GM23338 (cell line): Measurements from ENCODE around the gene STX4. TPM values are rescaled to one million over a fixed set of nuclear protein-coding genes. Genes with fewer than 3 reads are reported as not detected.

Experiments used
- ATAC-seq: fragments of 200-7000 bp; cut with Tn5 transposase; 3 replicates; pipeline ENCODE4 v1.9.1; 2020
- DNase-seq: peaks from one replicate; pipeline ENCODE4 v3.0.0-alpha.2; 2015; ENCODE audit warnings: low spot score
- H2AFZ ChIP-seq: fragments of 200-600 bp; sonication (generic); 2 replicates; pipeline ENCODE4 v1.8.0; 2016; ENCODE audit warnings: antibody characterized with exemption, mild to moderate bottlenecking, moderate library complexity
- H3F3A ChIP-seq: fragments of 200-600 bp; sonication (generic); replicated peaks from 2 replicates; pipeline ENCODE4 v1.8.0; 2017; ENCODE audit warnings: antibody characterized with exemption, mixed run types, low read depth
- H3K27ac ChIP-seq: fragments of 200-600 bp; sonication (generic); 2 replicates; pipeline ENCODE4 v1.6.1; 2016; ENCODE audit warnings: low read depth
- H3K27me3 ChIP-seq: fragments of 200-600 bp; sonication (generic); 2 replicates; pipeline ENCODE4 v1.8.0; 2016; ENCODE audit warnings: mild to moderate bottlenecking, mixed run types, moderate library complexity; ENCODE audit not compliant: insufficient read depth
- H3K36me3 ChIP-seq: fragments of 200-600 bp; sonication (generic); 2 replicates; pipeline ENCODE4 v1.8.0; 2016; ENCODE audit warnings: mild to moderate bottlenecking; ENCODE audit not compliant: insufficient read depth
- H3K4me1 ChIP-seq: fragments of 200-600 bp; sonication (generic); 2 replicates; pipeline ENCODE4 v1.8.0; 2016; ENCODE audit warnings: mild to moderate bottlenecking, moderate library complexity; ENCODE audit not compliant: insufficient read depth
- H3K4me2 ChIP-seq: fragments of 200-600 bp; sonication (generic); 2 replicates; pipeline ENCODE4 v1.7.1; 2017; ENCODE audit warnings: mixed run types
- H3K4me3 ChIP-seq: fragments of 200-600 bp; sonication (generic); 2 replicates; pipeline ENCODE4 v1.6.1; 2016; ENCODE audit warnings: mixed run types
- H3K79me2 ChIP-seq: fragments of 200-600 bp; sonication (generic); replicated peaks from 2 replicates; pipeline ENCODE4 v1.8.0; 2017; ENCODE audit warnings: mild to moderate bottlenecking; ENCODE audit not compliant: insufficient read depth
- H3K9me2 ChIP-seq: fragments of 200-600 bp; sonication (generic); 2 replicates; pipeline ENCODE4 v1.8.0; 2017; ENCODE audit not compliant: insufficient read depth
- H4K20me1 ChIP-seq: fragments of 200-600 bp; sonication (generic); replicated peaks from 2 replicates; pipeline ENCODE4 v1.8.0; 2017; ENCODE audit warnings: mild to moderate bottlenecking; ENCODE audit not compliant: insufficient read depth
- H3K27ac Mint-ChIP-seq: 2 replicates; pipeline ENCODE4 v1.8.0; 2020; ENCODE audit warnings: inconsistent platforms, mild to moderate bottlenecking, moderate library complexity, mixed read lengths
- H3K27me3 Mint-ChIP-seq: 3 replicates; pipeline ENCODE4 v1.8.0; 2022; ENCODE audit warnings: low read depth, mild to moderate bottlenecking, moderate library complexity, mixed read lengths, inconsistent platforms; ENCODE audit not compliant: insufficient read depth, poor library complexity
- H3K36me3 Mint-ChIP-seq: 3 replicates; pipeline ENCODE4 v1.8.0; 2021; ENCODE audit warnings: low read depth, mild to moderate bottlenecking, inconsistent platforms, moderate library complexity, mixed read lengths
- H3K4me1 Mint-ChIP-seq: 3 replicates; pipeline ENCODE4 v1.8.0; 2020; ENCODE audit warnings: mild to moderate bottlenecking, inconsistent platforms, mixed read lengths
- H3K4me3 Mint-ChIP-seq: 3 replicates; pipeline ENCODE4 v1.8.0; 2021; ENCODE audit warnings: moderate library complexity, mild to moderate bottlenecking, inconsistent platforms, mixed read lengths
- H3K9me3 Mint-ChIP-seq: 3 replicates; pipeline ENCODE4 v1.8.0; 2020; ENCODE audit warnings: moderate library complexity, mild to moderate bottlenecking, inconsistent platforms, mixed read lengths
- EZH2 ChIP-seq: fragments of 200-600 bp; sonication (generic); IDR thresholded peaks from one replicate; pipeline ENCODE4 v1.8.0; 2017; ENCODE audit warnings: antibody characterized with exemption, mild to moderate bottlenecking, low read depth; ENCODE audit not compliant: unreplicated experiment
- EZH2phosphoT487 ChIP-seq: fragments of 200-600 bp; sonication (generic); IDR thresholded peaks from one replicate; pipeline ENCODE4 v1.8.1; 2018; ENCODE audit warnings: antibody characterized with exemption; ENCODE audit not compliant: unreplicated experiment
- JUNB ChIP-seq: IDR thresholded peaks from one replicate; pipeline ENCODE4 v1.6.1; 2016; ENCODE audit warnings: antibody characterized with exemption; ENCODE audit not compliant: unreplicated experiment
- POLR2AphosphoS5 ChIP-seq: IDR thresholded peaks from 2 replicates; pipeline ENCODE4 v1.6.1; 2016; ENCODE audit warnings: antibody characterized with exemption, low read depth
- STAT1 ChIP-seq: IDR thresholded peaks from one replicate; pipeline ENCODE4 v1.6.1; 2016; ENCODE audit warnings: antibody characterized with exemption; ENCODE audit not compliant: unreplicated experiment
- ZNF114 ChIP-seq: fragments of 250-450 bp; sonication (Bioruptor Pico); IDR thresholded peaks from 2 replicates; pipeline ENCODE4 v1.5.0; 2020; ENCODE audit warnings: mild to moderate bottlenecking, moderate library complexity
- ZNF331 ChIP-seq: fragments of 250-450 bp; sonication (Bioruptor Pico); IDR thresholded peaks from 2 replicates; pipeline ENCODE4 v1.5.0; 2020; ENCODE audit warnings: low read depth, mild to moderate bottlenecking, moderate library complexity
- polyA plus RNA-seq: library from polyadenylated mRNA; unstranded; fragments of >200 nt; fragmentation: Nextera tagmentation; extraction: Ambion mirVana; gene quantifications from 2 replicates; pipeline ENCODE4 v1.2.1, GENCODE V29; 2016
- total RNA-seq: library from RNA; depleted of rRNA; stranded (reverse); fragments of >200 nt; shearing (Covaris generic); gene quantifications from 2 replicates; pipeline ENCODE4 v1.2.3, GENCODE V29; 2014
- TF ChIP-seq, protein P1 (sequence below): IDR thresholded peaks from one replicate; pipeline ENCODE4 v1.6.1; 2018; ENCODE audit warnings: antibody characterized with exemption; ENCODE audit not compliant: unreplicated experiment
- TF ChIP-seq, protein P2 (sequence below): fragments of 250-450 bp; sonication (Bioruptor Pico); IDR thresholded peaks from 2 replicates; pipeline ENCODE4 v1.5.0; 2020; ENCODE audit warnings: mild to moderate bottlenecking, moderate library complexity
- TF ChIP-seq, protein P3 (sequence below), 2 experiments: fragments of 200-600 bp in 1 of 2; sonication (generic) in 1 of 2; conservative IDR thresholded peaks; 2 replicates each; pipeline versions ENCODE4 v1.5.1 to v1.6.1; 2016 to 2017; ENCODE audit warnings: antibody characterized with exemption in 2 of 2, low read depth in 2 of 2, mild to moderate bottlenecking in 2 of 2, moderate library complexity in 1 of 2

The STX4 gene
- total and polyA plus RNA-seq, 2 experiments from 2014 or later = 13.0 to 39.3 TPM

DNA sequence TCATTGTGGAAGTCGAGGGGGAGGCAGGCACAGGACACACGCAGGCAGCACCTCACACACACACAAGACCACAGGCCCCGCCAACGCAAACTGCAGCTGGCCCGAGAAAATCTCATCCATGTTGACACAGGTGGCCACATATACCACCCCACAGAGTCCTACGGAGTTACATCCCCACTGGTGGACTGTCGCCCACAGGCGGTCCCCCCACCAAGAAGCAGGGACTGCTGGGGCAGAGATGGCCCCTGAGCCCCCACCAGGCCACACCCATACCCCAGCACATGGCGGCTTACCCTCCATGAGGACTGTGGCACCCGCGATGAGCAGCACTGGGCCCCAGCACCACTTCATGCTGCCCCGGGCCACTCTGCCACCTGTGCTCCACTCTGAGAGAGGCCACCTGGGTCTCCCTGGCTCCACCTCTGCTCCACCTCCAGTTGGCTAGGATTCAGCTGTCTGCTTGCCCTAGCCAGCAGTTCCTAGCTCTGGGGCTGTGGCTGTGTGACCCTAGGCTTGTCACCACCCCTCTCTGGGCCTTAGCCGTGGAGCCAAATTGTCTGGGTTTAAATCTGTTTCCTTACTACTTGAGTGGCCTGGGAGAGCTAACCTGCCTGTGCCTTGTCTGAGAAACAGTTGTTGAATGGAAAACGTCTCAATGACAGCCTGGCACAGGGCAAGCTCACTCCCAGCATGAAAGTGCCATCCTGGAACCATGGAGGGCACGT, 55.3 kb downstream of the STX4 start, which contains the start of gene PRSS53:
TSS of gene PRSS53 (minus strand) at position 485 of the 725 bp plus-strand sequence. CDS start at position 351, 134 bp downstream.
- Histone ChIP-seq H2AFZ (no peak within 1 kb of the TSS), H3K79me2 (peaks cover 13% of the 10 kb centered on the region), H3K4me2 (no peak within 1 kb of the TSS), H3K4me1 (peaks cover 7% of the 10 kb centered on the region; the same call in 1 of the 2 replicates), H3K27me3 (no peaks in the 10 kb centered on the region), H3K9me2 (no peaks in the 10 kb centered on the region), H3K4me3 (no peak within 1 kb of the TSS), H3F3A (no peaks in the 10 kb centered on the region), H4K20me1 (no peaks in the 10 kb centered on the region), H3K36me3 (no peaks in the 10 kb centered on the region), H3K27ac (no peak within 1 kb of the TSS)
- H3K27ac Mint-ChIP-seq = no peak within 1 kb of the TSS
- peaks cover 15% of the 10 kb centered on the region for H3K27me3 Mint-ChIP-seq
- H3K36me3 Mint-ChIP-seq = peaks cover 24% of the 10 kb centered on the region
- no peak for DNase-seq
- H3K4me1 Mint-ChIP-seq = peaks cover 5% of the 10 kb centered on the region; the same call in 1 of the 3 replicates
- no peaks in the 10 kb centered on the region for H3K9me3 Mint-ChIP-seq
- no peak within 1 kb of the TSS; the same call in 2 of the 3 replicates for H3K4me3 Mint-ChIP-seq
- TF ChIP-seq JUNB (no peak), ZNF331 (CRISPR knock-in tag) (no peak), ZNF114 (no peak), STAT1 (no peak), EZH2phosphoT487 (no peak), EZH2 (no peak), POLR2AphosphoS5 (no peak)
- TF ChIP-seq, protein P1, sequence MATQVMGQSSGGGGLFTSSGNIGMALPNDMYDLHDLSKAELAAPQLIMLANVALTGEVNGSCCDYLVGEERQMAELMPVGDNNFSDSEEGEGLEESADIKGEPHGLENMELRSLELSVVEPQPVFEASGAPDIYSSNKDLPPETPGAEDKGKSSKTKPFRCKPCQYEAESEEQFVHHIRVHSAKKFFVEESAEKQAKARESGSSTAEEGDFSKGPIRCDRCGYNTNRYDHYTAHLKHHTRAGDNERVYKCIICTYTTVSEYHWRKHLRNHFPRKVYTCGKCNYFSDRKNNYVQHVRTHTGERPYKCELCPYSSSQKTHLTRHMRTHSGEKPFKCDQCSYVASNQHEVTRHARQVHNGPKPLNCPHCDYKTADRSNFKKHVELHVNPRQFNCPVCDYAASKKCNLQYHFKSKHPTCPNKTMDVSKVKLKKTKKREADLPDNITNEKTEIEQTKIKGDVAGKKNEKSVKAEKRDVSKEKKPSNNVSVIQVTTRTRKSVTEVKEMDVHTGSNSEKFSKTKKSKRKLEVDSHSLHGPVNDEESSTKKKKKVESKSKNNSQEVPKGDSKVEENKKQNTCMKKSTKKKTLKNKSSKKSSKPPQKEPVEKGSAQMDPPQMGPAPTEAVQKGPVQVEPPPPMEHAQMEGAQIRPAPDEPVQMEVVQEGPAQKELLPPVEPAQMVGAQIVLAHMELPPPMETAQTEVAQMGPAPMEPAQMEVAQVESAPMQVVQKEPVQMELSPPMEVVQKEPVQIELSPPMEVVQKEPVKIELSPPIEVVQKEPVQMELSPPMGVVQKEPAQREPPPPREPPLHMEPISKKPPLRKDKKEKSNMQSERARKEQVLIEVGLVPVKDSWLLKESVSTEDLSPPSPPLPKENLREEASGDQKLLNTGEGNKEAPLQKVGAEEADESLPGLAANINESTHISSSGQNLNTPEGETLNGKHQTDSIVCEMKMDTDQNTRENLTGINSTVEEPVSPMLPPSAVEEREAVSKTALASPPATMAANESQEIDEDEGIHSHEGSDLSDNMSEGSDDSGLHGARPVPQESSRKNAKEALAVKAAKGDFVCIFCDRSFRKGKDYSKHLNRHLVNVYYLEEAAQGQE = no peak
- TF ChIP-seq, protein P2, sequence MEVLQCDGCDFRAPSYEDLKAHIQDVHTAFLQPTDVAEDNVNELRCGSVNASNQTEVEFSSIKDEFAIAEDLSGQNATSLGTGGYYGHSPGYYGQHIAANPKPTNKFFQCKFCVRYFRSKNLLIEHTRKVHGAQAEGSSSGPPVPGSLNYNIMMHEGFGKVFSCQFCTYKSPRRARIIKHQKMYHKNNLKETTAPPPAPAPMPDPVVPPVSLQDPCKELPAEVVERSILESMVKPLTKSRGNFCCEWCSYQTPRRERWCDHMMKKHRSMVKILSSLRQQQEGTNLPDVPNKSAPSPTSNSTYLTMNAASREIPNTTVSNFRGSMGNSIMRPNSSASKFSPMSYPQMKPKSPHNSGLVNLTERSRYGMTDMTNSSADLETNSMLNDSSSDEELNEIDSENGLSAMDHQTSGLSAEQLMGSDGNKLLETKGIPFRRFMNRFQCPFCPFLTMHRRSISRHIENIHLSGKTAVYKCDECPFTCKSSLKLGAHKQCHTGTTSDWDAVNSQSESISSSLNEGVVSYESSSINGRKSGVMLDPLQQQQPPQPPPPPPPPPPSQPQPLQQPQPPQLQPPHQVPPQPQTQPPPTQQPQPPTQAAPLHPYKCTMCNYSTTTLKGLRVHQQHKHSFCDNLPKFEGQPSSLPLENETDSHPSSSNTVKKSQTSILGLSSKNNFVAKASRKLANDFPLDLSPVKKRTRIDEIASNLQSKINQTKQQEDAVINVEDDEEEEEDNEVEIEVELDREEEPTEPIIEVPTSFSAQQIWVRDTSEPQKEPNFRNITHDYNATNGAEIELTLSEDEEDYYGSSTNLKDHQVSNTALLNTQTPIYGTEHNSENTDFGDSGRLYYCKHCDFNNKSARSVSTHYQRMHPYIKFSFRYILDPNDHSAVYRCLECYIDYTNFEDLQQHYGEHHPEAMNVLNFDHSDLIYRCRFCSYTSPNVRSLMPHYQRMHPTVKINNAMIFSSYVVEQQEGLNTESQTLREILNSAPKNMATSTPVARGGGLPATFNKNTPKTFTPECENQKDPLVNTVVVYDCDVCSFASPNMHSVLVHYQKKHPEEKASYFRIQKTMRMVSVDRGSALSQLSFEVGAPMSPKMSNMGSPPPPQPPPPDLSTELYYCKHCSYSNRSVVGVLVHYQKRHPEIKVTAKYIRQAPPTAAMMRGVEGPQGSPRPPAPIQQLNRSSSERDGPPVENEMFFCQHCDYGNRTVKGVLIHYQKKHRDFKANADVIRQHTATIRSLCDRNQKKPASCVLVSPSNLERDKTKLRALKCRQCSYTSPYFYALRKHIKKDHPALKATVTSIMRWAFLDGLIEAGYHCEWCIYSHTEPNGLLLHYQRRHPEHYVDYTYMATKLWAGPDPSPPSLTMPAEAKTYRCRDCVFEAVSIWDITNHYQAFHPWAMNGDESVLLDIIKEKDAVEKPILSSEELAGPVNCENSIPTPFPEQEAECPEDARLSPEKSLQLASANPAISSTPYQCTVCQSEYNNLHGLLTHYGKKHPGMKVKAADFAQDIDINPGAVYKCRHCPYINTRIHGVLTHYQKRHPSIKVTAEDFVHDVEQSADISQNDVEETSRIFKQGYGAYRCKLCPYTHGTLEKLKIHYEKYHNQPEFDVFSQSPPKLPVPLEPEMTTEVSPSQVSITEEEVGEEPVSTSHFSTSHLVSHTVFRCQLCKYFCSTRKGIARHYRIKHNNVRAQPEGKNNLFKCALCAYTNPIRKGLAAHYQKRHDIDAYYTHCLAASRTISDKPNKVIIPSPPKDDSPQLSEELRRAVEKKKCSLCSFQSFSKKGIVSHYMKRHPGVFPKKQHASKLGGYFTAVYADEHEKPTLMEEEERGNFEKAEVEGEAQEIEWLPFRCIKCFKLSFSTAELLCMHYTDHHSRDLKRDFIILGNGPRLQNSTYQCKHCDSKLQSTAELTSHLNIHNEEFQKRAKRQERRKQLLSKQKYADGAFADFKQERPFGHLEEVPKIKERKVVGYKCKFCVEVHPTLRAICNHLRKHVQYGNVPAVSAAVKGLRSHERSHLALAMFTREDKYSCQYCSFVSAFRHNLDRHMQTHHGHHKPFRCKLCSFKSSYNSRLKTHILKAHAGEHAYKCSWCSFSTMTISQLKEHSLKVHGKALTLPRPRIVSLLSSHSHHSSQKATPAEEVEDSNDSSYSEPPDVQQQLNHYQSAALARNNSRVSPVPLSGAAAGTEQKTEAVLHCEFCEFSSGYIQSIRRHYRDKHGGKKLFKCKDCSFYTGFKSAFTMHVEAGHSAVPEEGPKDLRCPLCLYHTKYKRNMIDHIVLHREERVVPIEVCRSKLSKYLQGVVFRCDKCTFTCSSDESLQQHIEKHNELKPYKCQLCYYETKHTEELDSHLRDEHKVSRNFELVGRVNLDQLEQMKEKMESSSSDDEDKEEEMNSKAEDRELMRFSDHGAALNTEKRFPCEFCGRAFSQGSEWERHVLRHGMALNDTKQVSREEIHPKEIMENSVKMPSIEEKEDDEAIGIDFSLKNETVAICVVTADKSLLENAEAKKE (CRISPR knock-in tag) = no peak
- TF ChIP-seq, protein P3, sequence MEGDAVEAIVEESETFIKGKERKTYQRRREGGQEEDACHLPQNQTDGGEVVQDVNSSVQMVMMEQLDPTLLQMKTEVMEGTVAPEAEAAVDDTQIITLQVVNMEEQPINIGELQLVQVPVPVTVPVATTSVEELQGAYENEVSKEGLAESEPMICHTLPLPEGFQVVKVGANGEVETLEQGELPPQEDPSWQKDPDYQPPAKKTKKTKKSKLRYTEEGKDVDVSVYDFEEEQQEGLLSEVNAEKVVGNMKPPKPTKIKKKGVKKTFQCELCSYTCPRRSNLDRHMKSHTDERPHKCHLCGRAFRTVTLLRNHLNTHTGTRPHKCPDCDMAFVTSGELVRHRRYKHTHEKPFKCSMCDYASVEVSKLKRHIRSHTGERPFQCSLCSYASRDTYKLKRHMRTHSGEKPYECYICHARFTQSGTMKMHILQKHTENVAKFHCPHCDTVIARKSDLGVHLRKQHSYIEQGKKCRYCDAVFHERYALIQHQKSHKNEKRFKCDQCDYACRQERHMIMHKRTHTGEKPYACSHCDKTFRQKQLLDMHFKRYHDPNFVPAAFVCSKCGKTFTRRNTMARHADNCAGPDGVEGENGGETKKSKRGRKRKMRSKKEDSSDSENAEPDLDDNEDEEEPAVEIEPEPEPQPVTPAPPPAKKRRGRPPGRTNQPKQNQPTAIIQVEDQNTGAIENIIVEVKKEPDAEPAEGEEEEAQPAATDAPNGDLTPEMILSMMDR (conservative IDR thresholded peaks at IDR 0.05; ENCODE audit: low read depth in 2 of 2) = no peak
- no peak for ATAC-seq
